ENCODE measurements around the gene EDRF1.

DNA sequence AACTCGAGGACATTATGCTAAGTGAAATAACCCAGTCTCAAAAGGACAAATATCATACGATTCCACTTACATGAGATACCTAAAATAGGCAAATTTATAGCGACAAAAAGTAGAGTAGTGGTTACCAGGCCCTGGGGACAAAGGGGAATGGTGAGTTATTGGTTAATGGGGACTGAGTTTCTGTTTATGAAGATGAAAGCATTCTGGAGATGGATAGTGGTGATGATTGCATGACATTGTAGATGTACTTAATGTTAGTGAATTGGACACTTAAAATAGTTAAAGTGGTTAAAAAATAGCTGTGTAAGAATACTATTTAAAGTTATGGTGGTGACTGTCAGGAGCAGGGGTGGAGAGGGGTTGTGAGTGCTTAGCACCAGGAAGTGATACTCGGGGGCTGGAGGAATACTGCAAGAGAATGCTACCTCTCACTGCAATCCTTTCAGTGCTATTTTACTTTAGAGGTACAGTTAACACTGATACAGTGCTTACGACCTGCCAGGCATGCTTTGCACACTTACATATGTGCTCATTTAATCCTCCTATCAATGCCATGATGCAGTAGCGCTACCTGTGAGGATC is 19.9 kb upstream of the EDRF1 start:
- TF ChIP-seq SIN3A (IDR thresholded peaks at IDR 0.05; ENCODE audit: low read depth) (no peak), EZH2 (IDR thresholded peaks at IDR 0.05) (no peak), POLR2AphosphoS5 (IDR thresholded peaks at IDR 0.05; ENCODE audit: low read depth, low read length) (no peak)
- TF ChIP-seq, protein P1, sequence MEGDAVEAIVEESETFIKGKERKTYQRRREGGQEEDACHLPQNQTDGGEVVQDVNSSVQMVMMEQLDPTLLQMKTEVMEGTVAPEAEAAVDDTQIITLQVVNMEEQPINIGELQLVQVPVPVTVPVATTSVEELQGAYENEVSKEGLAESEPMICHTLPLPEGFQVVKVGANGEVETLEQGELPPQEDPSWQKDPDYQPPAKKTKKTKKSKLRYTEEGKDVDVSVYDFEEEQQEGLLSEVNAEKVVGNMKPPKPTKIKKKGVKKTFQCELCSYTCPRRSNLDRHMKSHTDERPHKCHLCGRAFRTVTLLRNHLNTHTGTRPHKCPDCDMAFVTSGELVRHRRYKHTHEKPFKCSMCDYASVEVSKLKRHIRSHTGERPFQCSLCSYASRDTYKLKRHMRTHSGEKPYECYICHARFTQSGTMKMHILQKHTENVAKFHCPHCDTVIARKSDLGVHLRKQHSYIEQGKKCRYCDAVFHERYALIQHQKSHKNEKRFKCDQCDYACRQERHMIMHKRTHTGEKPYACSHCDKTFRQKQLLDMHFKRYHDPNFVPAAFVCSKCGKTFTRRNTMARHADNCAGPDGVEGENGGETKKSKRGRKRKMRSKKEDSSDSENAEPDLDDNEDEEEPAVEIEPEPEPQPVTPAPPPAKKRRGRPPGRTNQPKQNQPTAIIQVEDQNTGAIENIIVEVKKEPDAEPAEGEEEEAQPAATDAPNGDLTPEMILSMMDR (IDR thresholded peaks at IDR 0.05 in 2 of 3, conservative IDR thresholded peaks at IDR 0.05 in 1 of 3; ENCODE audit: borderline replicate concordance in 1 of 3, insufficient read depth in 1 of 3, low read depth in 2 of 3, low read length in 2 of 3) = no peak
